Panc1 (cell line): ENCODE measurements around the gene NSMCE1. TPM values are rescaled to one million over a fixed set of nuclear protein-coding genes. Genes with fewer than 3 reads are reported as not detected.

Experiments used
- ATAC-seq: fragments of 200-7000 bp; cut with Tn5 transposase; 2 replicates; pipeline ENCODE4 v1.9.1; 2020; ENCODE audit warnings: mild to moderate bottlenecking, moderate library complexity
- BruUV-seq: library from RNA; stranded (reverse); fragments of 400-500 nt; replicated peaks from 2 replicates; lab custom pipeline; 2021; lab: Mats Ljungman, UMichigan
- CTCF ChIA-PET: fragments of 300-600 bp; sonication (Branson Sonifier 250); formaldehyde crosslinking; loops from one replicate; lab custom pipeline; 2022; ENCODE audit warnings: antibody characterized with exemption; lab: Charles Lee
- POLR2A ChIA-PET: fragments of 300-600 bp; sonication (Branson Sonifier 250); formaldehyde crosslinking; loops from one replicate; lab custom pipeline; 2022; ENCODE audit warnings: antibody characterized with exemption; lab: Charles Lee
- DNase-seq: peaks from one replicate; pipeline ENCODE4 v3.0.0-alpha.2; 2010; ENCODE audit warnings: low read depth, low spot score
- H3K27ac ChIP-seq: 2 replicates; pipeline ENCODE4 v1.5.1; 2011; ENCODE audit warnings: mild to moderate bottlenecking, low read length, inconsistent platforms
- H3K27me3 ChIP-seq: fragments of 200-500 bp; sonication (Bioruptor generic); 2 replicates; pipeline ENCODE4 v1.6.0; 2014; ENCODE audit warnings: low read length, inconsistent platforms; ENCODE audit not compliant: control insufficient read depth, insufficient read depth
- H3K36me3 ChIP-seq: fragments of 200-500 bp; sonication (Bioruptor generic); 2 replicates; pipeline ENCODE4 v1.5.1; 2014; ENCODE audit warnings: inconsistent platforms, mild to moderate bottlenecking, low read length, moderate library complexity; ENCODE audit not compliant: control insufficient read depth, insufficient read depth
- H3K4me1 ChIP-seq: 2 replicates; pipeline ENCODE4 v1.5.1; 2011; ENCODE audit warnings: inconsistent platforms, mild to moderate bottlenecking, low read length, moderate library complexity; ENCODE audit not compliant: control insufficient read depth, insufficient read depth
- H3K4me3 ChIP-seq, 2 experiments: 2 replicates each; pipeline ENCODE4 v1.5.1; 2011 to 2012; ENCODE audit warnings: low read depth in 2 of 2, low read length in 2 of 2, mild to moderate bottlenecking in 2 of 2, inconsistent platforms in 1 of 2, moderate library complexity in 1 of 2
- H3K9me3 ChIP-seq: fragments of 200-500 bp; sonication (Bioruptor generic); 2 replicates; pipeline ENCODE4 v1.5.1; 2014; ENCODE audit warnings: low read depth, mild to moderate bottlenecking, inconsistent platforms, low read length, moderate library complexity; ENCODE audit not compliant: control insufficient read depth, insufficient read depth
- CTCF ChIP-seq: fragments of 450-650 bp; IDR thresholded peaks from 2 replicates; pipeline ENCODE4 v1.5.1; 2017; ENCODE audit warnings: mild to moderate bottlenecking
- POLR2AphosphoS5 ChIP-seq: IDR thresholded peaks from 2 replicates; pipeline ENCODE4 v1.6.1; 2012; ENCODE audit warnings: mild to moderate bottlenecking, low read depth, low read length, moderate library complexity
- REST ChIP-seq, 2 experiments: IDR thresholded peaks; 2 replicates each; pipeline ENCODE4 v1.6.1; 2011 to 2012; ENCODE audit warnings: low read depth in 2 of 2, control low read depth in 1 of 2, low read length in 1 of 2, mild to moderate bottlenecking in 1 of 2, moderate library complexity in 1 of 2; ENCODE audit not compliant: insufficient read depth in 1 of 2
- SIN3A ChIP-seq: IDR thresholded peaks from 2 replicates; pipeline ENCODE4 v1.6.1; 2012; ENCODE audit warnings: low read depth, mild to moderate bottlenecking, low read length, moderate library complexity, borderline replicate concordance; ENCODE audit not compliant: insufficient read depth
- TCF7L2 ChIP-seq: IDR thresholded peaks from 2 replicates; pipeline ENCODE4 v1.6.1; 2011; ENCODE audit warnings: mild to moderate bottlenecking, low read depth, low read length, inconsistent platforms
- in situ Hi-C: cut with HindIII; loops from 2 replicates; pipeline ENCODE4 v1.10.0; 2016; ENCODE audit warnings: low sequenced_read_pairs, low pct_unique_long_range_greater_than_20kb
- intact Hi-C: fragments of 100-400 bp; cut with micrococcal nuclease; formaldehyde crosslinking; loops from one replicate; pipeline ENCODE4 v1.10.0; 2022; ENCODE audit not compliant: unreplicated experiment
- total RNA-seq: library from RNA; stranded (reverse); gene quantifications from one replicate; pipeline ENCODE4 v1.2.1, GENCODE V29; 2021; ENCODE audit not compliant: unreplicated experiment

The NSMCE1 gene
- total RNA-seq, 1 experiment from 2014 or later = 48.2 TPM

- no peak for ATAC-seq
- intact Hi-C loops (no loop called here), in situ Hi-C loops (no loop called here)
- no peak for DNase-seq
- POLR2A ChIA-PET = no interaction called here
- Histone ChIP-seq H3K9me3 (no peaks in the 10 kb centered on the region), H3K27ac (peak overlapping the region; percentile 73), H3K4me1 (peaks cover 14% of the 10 kb centered on the region), H3K27me3 (no peaks in the 10 kb centered on the region), H3K4me3 (peak overlapping the region; percentile 78 to 88), H3K36me3 (no peaks in the 10 kb centered on the region; the same call in 1 of the 2 replicates)
- no peak for TF ChIP-seq REST (IDR thresholded peaks at IDR 0.05; ENCODE audit: insufficient read depth in 1 of 2, low read depth in 2 of 2, low read length in 1 of 2)
- no peak for TF ChIP-seq CTCF
- TF ChIP-seq SIN3A = no peak
- TF ChIP-seq POLR2AphosphoS5 = no peak
- TF ChIP-seq TCF7L2 = no peak
- CTCF ChIA-PET = no interaction called here
- no TSS peak for BruUV-seq
Measured at GRCh38 chr16:27312580-27313421, 44.2 kb upstream of the NSMCE1 start.

- BruUV-seq = no TSS peak
- no peaks in the 10 kb centered on the region; the same call in 1 of the 2 replicates for H3K36me3 ChIP-seq
- H3K27ac ChIP-seq = no peak overlapping the region
- no peak overlapping the region for H3K4me3 ChIP-seq
- no peaks in the 10 kb centered on the region for H3K9me3 ChIP-seq
- DNase-seq (no peak), ATAC-seq (no peak)
- in situ Hi-C loops (no loop called here), intact Hi-C loops (no loop called here)
- ChIA-PET POLR2A (interaction anchor here (0.6 kb wide), 1 partner anchor 64 kb away, joined by 3 read pairs; no protein-coding TSS in a partner anchor), CTCF (no interaction called here)
- peaks cover 14% of the 10 kb centered on the region for H3K4me1 ChIP-seq
- TF ChIP-seq POLR2AphosphoS5 (no peak), SIN3A (no peak), CTCF (no peak), TCF7L2 (no peak), REST (IDR thresholded peaks at IDR 0.05; ENCODE audit: insufficient read depth in 1 of 2, low read depth in 2 of 2, low read length in 1 of 2) (no peak)
- no peaks in the 10 kb centered on the region for H3K27me3 ChIP-seq
Measured at GRCh38 chr16:27311897-27312303, 43.3 kb upstream of the NSMCE1 start.
